Thyroid gland (tissue), 4 donors: ENCODE results near the gene RGS14.

Source experiments
- CTCF ChIP-seq, 6 experiments: fragments of 200-600 bp in 3 of 6; fragments of 450-650 bp in 3 of 6; sonication (generic) in 3 of 6; IDR thresholded peaks; one replicate each; pipeline ENCODE4 v1.5.1; 2016 to 2019; ENCODE audit warnings: antibody characterized with exemption in 6 of 6, mild to moderate bottlenecking in 2 of 6, inconsistent platforms in 1 of 6, moderate library complexity in 1 of 6
- POLR2A ChIP-seq, 2 donors: fragments of 450-650 bp; IDR thresholded peaks; one replicate each; pipeline ENCODE4 v1.6.1; 2017; ENCODE audit warnings: antibody characterized with exemption in 2 of 2, mild to moderate bottlenecking in 2 of 2, moderate library complexity in 1 of 2

GRCh38 chr5:177389241-177390169 lies 31.8 kb downstream of the RGS14 start:
- TF ChIP-seq POLR2A (IDR thresholded peaks at IDR 0.05) (no peak), CTCF (IDR thresholded peaks at IDR 0.05) (no peak)
